GM19324 (cell line): ENCODE data around the gene IRF4.

Experiments used
- ATAC-seq: cut with Tn5 transposase; IDR thresholded peaks from one replicate; pipeline ENCODE4 v1.9.1; 2021; ENCODE audit warnings: mild to moderate bottlenecking, moderate library complexity; ENCODE audit not compliant: unreplicated experiment, low FRiP score

IRF4 gene

DNA sequence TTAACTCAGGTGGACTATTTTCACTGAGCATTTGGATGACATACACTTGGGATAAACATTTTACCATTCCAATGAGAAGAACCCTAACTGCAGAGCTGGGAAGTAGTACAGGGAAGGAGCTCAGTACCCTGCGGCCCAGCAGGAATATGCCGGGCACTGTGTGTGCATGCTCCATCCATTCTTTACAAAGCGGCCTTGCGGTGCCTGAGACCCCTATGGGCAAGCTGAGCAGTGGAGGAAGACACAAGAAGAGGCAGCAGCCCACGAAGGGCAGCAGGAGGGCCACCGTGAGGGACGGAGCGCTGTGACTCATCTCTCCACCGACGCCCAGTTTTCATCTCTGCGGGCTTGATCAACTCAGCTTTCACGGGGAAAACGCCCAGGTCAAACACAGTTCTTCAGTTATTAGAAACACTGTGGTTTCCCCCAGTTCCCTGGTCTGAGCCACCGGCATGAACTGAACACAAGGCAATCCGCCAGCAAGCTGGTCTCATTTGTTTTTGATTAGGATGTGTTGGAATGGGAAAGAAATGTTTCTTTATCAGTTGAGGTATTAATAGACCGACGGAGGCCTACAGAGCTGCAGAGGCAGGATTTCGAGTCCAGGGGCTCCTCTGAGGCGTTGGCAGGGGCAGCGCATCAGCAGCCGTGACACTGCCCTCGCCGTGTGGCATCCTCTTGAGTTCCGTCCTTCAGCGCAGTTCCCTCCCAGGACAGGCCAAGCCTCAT, 44.9 kb downstream of the IRF4 start:
- no peak for ATAC-seq

DNA sequence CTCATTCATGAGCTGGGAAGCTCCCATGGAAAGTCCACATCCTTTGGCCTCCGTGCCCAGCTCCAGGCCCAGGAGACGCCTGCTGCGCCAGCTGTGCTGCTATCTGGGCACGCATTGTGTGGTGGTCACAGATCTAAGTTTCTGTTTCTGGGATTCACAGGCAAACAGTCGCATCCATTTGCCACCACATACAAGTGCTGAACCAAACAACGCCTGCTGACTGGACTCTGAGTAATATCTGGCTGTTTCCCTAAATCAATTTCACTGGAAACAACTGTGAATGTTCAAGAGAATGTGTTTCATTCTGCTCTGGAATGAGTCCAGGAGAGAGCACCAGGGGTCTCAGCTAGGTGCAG, 45.5 kb downstream of the IRF4 start:
- no peak for ATAC-seq

DNA sequence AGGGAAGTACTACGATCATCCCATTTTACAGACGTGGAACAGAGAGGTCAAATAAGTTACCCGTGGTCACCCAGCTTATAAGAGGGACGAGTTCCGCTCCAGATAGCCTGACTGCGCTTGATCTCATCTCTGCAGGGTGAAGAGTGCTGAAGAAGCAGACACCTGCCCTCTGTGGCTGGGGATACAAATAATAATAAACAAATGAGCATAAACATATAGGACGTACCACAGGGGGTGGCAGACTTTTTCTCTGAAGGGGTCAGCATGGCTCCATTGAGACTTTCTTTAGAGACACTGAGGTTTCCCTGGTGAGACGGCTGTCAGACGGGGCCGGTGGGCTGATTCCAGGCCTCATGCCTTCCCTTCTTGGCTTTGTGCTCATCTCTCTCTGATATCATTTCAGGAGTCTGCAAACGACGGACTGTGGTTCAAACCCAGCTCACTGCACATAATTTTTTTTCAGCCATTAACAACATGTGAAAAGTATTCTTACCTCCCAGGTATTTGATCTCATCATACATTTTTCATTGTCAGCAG, 47.1 kb downstream of the IRF4 start:
- ATAC-seq: no peak

DNA sequence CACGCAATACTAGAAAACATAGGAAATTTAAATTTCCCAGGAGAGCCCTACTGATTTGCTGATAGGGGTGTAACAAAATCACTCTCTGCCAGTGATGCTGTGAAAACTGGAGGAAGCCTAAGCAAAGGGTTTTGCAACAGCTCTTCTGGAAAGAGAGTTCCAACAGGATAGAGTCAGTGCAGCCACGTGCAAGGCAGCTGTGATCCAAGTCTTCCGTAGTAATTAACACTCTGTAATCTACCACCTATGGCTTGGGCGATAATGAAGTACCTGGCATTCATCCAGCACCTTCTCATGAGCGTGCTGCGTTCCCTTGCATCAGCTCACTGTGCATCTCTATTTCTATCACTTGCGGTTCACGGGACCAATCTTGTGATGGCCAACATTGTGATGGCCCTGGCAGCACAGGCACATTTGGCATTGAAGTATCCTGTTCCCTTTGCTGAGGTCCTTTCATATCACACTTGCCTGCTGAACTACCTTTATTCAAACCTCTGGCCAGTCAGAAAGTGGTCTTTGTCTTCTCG, 48.2 kb downstream of the IRF4 start:
- no peak for ATAC-seq

DNA sequence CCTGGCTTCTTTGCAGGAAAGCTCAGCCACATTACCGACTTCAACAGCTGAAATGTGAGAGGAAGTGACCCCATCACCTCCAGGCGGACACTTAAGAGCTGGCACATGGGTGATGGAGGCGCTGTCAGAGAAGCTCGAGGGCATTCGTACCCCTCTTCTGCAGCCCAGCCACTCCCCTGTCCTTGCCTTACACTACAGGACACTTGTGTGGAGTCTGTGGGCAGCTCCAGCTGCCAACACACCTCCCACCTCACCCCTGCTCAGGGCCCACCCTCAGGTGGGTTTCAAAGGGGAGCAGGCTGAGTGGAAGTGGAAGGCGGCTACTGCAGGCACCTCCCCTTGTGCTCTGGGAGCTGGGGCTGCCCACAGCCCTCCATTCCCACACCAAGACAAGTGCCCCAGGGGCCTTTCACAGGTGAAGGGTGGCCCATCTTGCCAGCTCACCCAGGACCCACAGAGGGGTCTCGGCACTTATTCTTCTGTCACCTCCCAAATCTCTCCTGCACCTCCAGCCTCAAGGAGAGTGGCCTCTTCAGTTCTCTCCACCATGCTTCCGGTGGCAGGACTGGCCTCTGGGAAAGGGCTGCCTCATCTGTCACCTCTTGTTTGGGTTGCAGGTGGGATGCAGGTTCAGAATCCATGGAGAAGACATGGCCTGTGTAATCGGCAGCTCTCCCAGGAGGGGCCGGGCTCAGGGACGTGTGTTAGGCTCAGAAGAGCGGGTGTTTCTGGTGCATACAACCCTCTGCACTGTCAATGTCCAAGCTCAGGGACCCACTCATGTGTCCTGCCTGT, 49.8 kb downstream of the IRF4 start:
- ATAC-seq: no peak

DNA sequence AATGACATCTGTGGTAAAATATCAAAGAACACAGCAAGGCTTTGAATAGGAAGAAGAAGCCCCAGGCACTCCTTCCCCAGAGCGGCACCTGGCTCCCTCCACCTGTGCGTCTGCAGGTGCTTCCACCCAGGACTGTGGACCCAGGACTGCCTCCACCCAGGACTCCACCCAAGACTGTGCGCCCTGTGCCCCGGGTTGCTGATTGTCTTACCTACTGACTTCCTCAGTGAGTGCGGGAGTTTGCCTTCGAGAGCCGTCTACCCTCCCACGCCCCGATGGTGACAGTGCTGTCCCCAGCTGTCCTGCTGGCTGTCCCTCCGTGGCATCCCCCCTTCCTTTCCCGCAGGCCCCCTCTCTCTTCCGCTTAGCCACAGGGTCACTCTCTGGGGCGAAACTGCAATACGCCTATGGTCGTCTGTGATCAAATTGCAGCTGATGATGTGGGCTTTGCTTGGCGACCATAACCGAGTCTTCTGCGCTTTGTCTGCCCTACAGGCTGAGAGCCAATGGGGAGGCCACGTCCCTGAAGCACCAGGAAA, 52.1 kb downstream of the IRF4 start:
- ATAC-seq: no peak

DNA sequence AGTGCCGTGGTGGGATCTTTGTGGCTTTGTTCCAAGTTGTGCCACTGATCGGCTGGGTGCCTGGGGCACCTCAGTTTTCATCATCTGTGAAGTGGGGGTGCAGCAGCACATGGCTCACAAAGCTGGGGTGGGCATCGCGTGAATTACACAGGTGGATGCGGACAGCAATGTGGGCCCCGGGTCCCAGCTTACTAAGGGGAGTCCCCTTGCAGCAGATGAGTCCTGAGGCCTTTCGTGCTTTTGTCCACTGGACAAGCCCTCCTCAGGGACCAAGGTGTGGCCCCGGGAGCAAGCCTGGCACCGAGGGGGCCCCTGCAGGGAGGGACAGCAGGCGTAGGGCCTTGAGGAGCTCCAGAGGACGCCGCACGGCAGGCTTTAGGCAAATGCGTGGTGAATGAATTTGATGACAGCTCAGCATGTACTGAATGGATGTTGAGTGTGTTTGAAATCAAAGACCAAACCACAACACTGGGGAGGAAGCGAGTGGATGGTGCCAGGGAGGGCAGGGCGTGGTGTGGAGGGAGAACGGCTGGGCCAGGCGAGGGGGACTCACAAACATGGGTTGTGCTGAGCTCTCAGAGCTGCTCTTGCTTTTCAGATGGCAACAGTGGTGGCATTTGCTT, 53.2 kb downstream of the IRF4 start:
- ATAC-seq: no peak

DNA sequence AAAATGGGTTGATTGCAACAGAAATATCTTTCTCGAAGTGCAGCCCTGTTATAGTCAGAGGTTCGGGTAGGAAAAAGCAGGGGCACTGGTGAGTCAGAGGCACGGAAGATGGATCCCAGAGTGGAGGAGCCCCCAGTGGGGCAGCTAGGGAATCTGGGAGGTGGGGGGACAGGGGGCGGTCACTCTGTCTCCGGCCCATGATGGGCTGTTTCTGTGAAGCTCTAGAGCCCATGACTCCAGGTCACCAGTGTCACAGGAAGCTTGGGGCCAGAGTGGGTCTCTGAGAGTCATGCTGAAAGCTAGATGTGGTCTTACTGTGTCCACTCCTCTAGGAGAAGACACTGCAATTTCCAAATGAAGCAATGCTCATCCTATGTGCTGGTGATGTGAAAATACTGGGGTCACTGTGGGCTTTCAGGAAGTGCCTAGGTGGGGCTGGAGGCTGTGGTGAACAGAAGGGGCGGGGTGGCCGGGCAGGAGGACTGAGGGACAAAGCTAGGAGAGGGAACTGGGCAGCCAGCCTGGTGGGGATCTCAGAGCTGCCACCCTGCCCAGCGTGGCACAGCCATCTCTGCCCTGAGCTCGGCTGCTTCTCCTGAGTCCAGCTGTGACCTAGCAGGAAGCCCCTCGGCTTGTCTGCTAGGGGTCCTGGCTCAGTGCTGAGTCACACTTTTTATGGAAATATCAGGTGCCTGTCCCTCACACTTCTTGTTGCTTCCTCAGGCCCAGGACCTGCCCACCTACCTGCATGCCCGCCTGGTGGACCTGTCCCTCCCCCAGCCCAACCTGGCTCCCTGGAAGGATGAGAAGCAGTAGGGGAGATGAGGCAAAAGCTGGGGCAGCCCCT, 54.2 kb downstream of the IRF4 start:
- ATAC-seq: no peak

DNA sequence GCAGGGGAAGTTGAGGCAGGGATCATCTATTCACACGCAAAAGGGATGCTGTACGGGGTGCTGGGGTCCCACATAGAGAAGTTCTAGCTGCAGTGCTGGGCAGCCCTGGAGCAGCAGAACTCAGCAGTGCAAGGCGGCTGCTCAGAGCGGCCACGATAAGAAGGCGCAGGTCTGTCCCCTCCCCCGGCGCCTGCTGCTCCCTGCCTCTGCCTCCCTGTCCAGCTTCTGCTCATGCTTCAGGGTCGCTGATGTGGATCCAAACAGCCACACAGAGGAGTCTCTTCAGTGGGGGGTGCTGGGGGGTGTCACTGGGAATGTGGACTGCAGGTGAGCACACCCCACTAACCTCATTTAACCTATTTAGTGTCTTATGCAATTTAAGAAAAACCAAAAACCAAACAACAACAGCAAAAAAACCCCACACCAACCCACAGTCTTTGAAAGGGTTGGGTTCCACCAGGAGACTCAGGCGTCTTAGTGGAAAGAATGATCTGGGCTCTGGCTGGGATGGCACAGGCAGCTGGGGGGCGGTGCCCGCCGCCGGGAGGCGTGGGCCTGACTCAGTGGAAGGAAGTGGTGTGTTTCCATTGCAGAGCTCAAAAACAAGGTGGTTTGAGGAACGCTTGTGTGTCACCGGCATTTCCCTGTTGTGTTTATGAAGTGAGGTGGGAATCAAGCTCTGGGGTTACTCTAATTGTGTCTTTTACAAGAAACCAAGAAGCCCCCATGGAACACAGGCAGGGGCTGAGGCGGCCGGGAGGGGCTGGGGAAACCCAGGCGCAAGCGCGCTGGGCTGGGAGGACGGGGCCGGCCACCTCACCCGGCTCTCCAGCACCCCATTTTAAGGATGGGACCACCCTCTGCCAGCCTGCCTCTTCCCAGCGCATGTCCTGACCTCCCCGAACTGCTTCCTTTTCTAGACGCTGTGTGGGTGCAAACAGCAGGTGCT, 55.1 kb downstream of the IRF4 start:
- no peak for ATAC-seq

DNA sequence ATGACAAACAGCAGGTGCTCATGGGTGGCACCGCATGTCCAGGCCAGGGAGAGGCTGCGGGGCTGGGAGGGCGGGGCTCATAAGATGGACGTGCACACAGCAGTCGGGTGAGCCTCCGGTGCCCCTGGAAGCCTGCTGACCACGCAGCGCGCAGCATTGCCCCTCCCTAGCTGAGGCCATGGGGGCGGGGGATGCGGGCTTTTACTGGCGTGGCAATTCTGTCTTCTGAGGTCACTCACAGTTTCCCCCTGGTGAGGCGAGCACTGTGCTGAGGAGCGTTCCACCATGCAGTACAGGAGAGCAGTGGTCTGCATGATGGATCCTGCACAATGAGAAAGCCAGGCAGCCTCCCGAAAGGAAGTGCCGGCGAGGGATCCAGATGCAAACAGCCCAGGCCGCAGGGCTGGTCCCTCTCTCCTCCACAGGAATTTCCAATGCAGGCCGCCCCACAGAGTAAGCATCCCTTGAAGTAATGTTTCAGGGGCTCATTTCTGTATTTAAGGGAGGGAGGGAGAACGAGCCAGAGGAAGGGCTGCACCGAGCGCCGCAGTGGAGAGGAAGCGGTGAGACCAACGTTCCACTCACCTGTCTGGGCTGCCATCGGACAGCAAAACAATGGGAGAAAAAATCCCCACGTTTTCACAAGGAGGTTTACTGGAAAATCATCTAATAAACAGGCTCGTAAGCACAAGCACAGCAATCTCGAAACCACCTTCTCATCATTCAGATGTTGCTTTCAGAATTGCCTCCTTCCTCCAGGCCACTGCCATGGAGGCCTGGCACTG, 56.0 kb downstream of the IRF4 start:
- no peak for ATAC-seq

DNA sequence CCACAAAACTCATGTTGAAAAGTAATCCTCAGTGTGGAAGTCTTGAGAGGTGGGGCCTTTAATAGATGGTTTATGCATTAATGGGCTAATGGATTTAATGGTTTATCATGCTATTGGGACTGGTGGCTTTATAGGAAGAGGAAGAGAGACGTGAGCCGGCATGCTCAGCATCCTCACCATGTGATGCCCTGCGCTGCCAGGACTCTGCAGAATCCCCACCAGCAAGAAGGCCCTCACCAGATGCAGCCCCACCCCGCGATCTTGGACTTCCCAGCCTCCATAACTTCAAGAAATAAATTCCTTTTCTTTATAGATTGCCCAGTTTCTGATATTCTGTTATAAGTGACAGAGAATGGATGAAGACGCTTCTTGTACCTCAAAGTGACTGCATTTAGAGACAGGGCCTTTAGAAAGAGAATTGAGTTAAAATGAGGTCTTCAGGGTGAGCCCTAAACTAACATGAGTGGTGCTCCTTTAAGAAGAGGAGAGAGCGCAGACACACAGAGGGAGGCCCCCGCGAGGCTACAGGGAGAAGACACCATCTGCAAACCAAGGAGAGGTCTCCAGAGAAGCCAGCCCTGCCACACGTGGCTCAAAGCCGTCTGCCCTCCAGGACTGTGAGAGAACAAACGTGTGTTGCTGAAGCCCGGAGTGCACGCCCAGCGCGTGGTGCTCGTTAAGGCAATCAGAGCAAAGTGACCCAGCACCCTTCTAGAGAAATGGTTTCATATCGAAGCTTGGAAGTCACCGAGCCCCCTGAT, 56.9 kb downstream of the IRF4 start:
- no peak for ATAC-seq

DNA sequence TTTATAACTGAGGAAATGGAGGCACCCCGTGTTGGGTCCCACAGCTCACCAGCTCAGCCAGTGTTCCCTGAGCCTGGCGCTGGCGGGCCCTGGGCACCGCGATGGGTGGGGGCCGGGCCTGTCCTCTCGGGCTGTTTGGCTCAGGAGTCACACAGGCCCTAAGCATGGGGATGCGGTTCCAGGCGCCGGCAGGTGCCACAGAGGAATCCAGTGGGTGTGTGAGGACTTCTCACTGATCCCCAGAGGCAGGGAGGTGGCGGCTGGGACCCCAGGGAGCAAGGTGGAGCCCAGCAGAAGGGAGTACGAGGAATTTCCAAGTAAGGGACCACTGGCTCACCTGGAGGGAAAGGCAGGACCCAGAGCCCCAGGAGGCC, 57.5 kb downstream of the IRF4 start:
- no peak for ATAC-seq

DNA sequence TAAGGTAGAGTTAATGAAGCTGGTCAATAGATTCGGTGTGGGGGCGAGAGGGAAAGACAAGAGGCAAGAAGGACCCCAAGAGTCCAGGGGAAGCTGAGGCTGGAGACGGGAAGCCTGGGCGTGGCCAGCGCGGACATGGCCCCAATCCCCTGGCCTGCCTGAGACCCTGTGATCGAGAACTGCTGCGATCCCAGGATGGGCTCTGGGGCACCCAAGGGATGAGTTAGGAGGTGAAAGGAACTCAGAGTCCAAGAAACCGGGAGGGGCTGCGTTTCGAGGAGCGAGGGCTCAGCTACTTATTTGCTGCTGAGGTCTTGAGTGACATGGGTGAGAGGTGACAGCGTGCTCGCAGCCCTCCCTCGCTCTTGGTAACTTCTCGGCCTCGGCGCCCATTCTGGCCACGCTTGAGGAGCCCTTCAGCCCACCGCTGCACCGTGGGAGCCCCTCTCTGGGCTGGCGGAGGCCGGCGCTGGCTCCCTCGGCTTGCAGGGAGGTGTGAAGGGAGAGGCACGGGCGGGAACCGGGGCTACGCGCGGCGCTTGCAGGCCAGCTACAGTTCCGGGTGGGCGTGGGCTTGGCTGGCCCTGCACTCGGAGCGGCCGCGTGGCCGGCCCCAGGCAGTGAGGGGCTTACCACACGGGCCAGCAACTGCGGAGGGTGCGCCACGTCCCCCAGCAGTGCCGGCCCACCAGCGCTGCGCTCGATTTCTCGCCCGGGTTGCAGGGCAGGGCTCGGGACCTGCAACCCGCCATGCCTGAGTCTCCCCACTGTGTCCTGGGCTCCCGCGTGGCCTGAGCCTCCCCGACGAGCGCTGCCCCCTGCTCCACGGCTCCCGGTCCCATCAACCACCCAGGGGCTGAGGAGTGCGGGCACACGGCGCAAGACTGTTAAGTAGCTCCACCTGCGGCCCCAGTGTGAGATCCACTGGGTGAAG, 58.2 kb downstream of the IRF4 start:
- no peak for ATAC-seq

DNA sequence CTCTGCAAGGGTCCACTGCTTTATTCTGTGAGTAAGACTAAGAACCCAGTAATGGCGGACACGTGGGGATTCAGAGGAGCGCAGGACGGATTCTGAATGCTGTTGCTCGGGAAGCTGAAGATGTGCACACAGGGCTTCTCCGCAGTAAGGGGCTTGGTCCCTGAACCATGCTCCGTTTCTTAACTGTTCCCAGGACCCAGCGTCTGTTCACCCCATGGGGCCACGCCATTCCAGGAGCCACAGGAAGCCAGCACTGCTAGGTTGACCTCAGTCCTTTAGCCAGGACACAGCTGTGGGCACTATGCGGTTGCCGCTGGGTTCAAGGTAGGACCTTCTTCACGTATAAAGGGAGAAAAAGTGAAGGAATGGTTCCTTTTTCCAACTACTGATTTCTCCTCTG, 59.8 kb downstream of the IRF4 start:
- no peak for ATAC-seq

DNA sequence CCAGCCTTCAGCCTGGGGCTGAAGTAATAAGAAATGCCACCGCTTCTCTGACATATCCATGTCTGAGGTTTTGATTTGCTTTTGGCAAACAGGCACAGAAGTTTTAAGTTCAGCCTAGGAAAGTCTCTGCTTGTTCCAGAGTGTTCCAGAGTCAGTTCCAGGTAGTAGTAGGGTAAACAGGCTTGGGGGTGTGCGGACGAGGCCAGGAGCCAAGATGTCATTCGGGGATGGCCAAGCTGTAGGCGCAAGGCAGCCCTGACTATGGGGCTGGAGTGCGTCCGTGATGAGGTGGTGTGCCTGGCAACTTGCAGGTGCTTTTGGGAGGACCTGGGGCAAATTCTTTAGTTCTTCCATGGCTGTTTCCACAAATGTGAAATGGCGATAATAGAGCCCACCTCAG, 60.3 kb downstream of the IRF4 start:
- ATAC-seq: no peak

DNA sequence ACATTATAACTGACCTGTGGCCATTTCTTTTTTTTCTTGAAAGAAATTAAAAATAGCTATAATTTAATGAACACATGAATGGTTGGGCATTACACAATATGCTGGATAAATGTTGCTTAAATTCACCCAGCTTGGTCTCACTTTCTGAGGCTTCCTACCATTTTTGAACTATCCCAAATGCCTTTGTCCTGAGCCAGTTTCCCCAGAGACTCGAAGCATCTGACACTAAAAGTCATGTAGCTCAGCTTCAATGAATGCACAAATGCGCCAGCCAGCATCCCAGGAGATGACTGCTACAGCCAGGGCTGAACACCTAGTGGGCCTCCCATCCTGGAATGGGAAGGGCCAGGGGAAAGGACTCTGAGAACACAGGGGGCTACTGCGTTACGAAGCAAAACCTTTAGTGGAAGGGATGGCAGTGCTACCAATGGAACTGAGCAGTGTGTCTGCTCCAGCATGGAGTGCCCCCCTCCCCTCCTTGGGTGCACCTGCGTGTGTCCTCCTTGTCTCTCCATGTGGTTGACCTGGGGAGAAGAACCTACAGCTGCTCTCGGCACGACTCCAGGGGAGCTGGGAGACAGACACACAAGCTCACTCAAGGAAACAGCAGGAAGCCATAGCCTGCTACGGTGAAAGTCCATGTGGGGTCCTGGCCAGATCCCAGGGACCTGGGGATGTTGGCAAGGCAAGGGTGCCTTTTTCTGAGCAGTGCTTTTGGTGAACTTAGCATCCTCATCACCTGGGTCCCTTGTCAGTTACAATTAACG, 60.9 kb downstream of the IRF4 start:
- ATAC-seq: no peak
